ENCODE data around the gene CPXM1. TPM values are rescaled to one million over a fixed set of nuclear protein-coding genes. Genes with fewer than 3 reads are reported as not detected.
"Not testable (repeated sequence)": the region's sequence is repeated elsewhere in the genome, so short reads cannot be mapped to it uniquely, and the experiment has no call there.

The CPXM1 gene
- total RNA-seq, 1 experiment from 2014 or later = 2.7 TPM

DNA sequence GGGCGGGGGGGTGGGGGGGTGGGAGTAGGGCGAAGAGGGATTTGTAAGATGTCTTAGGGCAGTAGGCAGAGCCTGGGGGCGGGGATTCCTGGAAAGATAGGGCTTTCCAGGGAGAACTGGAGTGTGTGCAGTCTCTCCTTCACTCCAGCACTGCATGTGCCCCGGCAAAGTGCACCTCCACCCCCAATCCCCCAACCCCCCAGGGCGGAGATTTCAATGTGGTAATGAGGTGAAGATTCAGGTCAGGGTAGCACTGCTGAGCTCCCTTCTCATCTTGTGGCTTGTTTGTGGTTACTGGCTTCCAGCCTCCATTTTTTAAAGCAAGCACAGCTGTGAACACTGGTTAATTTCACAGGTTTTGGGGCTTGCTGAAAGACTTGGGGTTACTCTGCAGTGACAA lies 21.6 kb upstream of the CPXM1 start:
- DNase-seq (ENCODE audit: low read depth) = peak; percentile 68

DNA sequence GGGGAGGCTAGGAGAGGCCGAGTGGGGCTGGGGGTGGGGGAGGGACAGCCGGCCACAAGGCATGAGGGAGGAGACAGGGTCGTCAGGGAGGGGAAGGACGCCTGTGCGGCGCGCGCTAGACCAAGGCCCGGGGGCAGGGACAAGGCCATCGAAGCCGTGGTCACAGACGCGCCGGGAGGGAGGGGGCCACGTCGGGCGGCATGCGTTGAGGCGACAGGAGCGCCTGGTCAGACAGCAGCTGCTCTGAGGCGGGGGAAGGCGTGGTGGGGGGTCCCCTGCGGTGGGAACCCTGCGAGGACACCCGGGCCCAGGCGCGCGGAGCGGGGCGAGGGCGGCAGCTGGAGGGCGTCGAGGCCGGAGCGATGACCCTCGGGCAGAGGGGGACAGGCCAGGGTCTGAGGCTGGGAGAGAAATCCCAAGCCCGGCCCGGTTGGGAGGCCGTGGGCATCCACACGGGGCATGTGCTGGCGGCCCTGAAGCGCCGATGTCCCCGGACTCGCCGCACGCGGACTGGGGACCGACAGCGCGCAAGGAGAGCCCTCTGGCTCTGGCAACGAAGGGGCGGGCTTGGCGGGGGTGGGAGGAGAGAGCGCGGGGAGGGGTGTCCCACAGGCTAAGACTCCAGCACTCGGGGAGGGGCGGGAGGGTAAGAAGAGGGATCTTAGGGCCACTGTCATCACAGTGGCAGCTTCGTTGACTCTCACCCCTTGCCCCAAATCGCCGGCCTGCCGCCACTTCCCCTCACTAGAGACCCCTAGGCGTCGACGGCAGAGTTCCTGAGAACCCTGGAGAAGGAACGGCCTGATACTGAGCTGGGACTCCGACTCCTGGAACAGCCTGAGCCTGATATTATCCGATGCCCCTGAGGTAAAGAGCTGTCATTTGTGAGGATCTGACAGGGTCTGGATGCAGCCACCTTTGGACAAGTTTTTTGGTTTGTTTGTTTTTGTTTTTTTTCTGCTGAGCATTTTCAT lies 20.8 kb upstream of the CPXM1 start:
- no peak for DNase-seq (ENCODE audit: low read depth)

DNA sequence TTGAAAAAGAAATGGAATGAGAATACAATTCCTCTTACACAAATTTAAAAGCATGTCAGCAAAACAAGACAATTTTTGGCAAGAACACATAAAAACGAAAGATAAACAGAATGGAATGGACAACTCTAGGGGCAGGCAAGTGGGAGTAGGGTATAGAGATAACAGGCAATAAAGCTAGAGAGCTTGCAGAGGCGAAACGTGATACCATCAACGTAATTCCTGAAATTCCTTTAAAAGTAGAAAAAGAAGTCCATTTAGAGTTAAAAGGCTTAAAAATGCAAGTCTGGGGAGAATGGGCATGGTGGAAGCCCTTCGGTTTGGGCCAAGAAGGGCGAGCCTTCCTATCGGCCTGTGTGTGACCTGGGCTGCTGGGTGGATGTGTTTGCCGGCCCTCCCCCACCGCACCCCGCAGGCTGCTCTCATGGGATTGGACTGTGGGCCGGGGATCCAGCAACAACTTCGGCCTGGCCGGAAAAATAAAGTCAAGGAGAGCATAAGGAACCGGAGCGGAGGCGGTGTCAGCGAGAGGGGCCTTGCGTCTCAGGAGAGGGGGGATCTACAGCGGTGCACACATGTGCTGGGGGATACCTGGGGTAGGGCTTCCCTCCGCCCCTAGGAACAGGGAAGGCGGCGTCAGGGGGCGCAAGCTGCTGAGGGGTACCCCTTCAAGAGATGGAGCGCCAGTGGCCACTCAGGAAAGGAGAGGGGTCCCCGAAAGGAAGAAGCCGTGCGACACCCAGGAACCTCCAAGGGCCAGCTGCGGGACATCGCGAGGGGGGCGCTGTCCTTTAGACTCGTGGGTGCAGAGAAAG lies 19.9 kb upstream of the CPXM1 start:
- no peak for DNase-seq (ENCODE audit: low read depth)

DNA sequence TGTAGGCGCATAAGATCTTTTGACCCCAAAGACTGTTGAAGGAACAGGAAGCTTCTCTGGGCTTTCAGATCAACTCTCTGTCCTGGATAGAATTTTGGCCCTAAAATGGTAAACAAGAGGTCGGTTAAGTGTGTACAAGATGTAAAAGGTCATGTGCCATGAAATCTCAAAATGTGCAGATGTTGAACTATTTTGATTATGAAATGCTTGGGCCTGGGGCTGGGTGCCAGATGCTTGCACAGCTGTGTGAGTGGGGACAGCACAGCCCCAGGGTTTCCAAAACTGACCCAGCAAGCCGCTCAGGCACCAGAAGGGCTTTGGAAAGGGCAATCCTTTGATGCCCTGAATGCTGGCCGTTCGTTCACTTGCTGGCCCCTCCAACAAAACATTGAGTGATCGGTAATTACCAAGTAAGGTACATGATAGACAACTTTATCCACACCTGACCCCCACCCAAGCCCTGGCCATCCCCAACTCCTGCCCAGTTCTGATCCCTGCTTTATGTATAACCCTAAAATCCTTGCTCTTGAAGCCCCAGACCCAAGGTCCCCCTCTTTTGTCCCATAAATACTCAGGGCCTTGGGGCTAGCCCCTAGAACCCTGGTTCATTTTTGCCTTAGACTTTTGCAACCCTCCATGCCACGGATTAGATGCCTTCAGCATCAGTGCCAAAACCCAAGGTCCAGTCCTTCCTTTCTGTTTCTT lies 17.6 kb upstream of the CPXM1 start:
- no peak for DNase-seq (ENCODE audit: low read depth)

DNA sequence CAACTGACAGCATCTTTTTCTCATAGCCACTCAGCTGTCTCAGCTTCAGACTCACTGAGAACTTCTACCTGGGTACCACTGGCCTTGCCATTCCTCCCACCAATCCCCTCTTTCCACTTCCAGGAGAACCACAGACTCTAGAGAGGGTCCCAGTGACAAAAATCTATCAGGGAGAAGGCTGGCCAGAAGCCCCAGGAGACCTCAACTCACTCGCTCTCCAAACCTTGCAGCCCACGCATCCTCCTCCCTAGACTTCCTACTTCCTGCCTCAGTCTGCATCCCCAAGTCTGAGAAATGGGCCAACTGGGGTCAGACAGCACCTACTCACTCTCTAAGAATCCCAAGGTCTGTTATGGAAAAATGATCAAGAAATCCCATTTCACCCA lies 16.9 kb upstream of the CPXM1 start:
- no peak for DNase-seq (ENCODE audit: low read depth)

DNA sequence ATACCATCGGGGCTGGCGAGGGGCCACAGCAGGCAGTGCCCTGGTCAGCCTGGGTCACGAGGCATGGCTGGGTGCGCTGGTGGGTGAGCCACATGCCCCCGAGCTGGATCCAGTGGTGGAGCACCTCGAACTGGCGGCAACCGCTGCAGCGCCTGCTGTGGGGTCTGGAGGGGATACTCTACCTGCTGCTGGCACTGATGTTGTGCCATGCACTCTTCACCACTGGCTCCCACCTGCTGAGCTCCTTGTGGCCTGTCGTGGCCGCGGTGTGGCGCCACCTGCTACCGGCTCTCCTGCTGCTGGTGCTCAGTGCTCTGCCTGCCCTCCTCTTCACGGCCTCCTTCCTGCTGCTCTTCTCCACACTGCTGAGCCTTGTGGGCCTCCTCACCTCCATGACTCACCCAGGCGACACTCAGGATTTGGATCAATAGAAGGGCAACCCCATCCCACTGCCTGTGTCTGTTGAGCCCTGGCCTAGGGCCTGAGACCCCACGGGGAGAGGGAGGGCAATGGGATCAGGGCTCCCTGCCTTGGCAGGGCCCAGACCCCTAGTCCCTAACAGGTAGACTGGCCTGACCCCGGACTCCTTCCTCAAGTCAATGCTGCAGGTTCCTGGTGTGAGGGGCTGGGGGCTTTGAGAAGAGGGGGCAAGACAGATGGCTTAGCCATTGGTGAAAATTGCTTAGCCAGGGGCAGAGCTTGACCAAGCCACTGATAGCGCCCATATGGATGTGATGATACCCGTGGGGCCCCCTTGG lies 16.3 kb upstream of the CPXM1 start:
- peak; percentile 45 for DNase-seq (ENCODE audit: low read depth)

DNA sequence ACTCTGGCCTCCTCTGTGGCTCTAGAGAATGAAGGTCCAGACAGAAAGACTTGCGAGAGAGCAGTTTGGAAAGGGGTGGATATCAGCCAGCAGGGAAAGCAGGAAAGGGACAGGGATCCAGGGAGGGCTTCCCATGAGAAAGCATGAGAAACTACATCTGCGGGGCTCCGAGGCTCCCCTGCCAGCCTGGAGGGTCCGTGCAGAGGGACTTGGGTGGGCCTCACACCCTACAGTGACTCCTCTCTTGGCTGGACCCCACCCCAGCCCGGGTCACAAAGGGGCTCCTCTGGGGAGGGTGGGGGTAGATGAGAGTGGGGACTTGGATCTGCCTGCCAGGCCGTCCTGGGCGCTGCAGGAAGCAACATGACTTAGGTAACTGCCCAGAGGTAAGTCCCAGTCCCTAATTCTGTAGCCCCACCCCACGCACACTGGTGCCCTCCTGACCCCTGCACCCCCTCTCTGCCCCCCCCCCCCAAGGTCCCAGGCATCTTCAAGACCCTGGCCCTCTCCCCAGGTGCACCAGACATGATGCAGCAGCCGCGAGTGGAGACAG lies 15.7 kb upstream of the CPXM1 start, which contains the start of gene TMEM239:
TMEM239 (plus strand) TSS at position 335 of the 553 bp plus-strand sequence; CDS start at position 526, 191 bp downstream.
- no peak for DNase-seq (ENCODE audit: low read depth)

DNA sequence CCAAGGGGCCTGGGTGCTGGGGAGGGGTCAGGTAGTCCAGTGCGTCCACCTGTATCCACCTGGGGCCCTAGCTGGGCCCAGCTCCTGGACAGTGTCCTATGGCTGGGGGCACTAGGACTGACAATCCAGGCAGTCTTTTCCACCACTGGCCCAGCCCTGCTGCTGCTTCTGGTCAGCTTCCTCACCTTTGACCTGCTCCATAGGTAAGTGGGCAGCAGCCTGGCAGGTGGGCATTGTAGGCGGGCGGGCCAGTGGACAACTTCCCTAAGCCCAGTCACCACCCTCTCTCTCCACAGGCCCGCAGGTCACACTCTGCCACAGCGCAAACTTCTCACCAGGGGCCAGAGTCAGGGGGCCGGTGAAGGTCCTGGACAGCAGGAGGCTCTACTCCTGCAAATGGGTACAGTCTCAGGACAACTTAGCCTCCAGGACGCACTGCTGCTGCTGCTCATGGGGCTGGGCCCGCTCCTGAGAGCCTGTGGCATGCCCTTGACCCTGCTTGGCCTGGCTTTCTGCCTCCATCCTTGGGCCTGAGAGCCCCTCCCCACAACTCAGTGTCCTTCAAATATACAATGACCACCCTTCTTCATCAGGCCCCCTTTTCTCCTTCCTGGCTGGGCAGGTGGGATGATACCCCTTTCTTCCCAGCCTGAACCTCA lies 14.9 kb upstream of the CPXM1 start:
- no peak for DNase-seq (ENCODE audit: low read depth)

DNA sequence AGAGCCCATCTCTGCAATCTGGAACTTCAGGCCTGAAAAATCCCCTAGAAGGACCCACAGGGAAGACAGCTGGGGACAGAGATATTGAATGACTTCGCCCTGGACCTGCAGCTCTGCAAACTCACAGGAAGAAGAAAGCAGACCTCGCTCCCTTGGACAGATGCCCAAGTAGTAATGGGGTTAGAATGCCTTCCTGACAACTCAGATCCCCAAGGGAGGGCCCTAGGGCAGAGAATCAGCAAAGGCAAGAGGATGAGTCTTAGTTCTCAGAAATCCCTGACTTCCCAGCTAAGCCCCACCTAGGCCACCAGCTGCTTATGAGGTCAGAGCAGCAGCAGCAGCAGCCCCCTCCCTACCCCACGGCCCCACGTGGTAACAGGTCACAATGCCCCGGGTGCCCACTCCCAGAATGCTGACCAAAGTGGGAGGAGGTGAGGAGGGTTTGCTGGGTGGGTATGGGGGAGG lies 14.2 kb upstream of the CPXM1 start, which contains the start of gene C20orf141:
C20orf141 (plus strand) TSS at position 401 of the 465 bp plus-strand sequence. CDS start 198 bp downstream, outside the sequence.
- DNase-seq (ENCODE audit: low read depth) = peak; percentile 98

DNA sequence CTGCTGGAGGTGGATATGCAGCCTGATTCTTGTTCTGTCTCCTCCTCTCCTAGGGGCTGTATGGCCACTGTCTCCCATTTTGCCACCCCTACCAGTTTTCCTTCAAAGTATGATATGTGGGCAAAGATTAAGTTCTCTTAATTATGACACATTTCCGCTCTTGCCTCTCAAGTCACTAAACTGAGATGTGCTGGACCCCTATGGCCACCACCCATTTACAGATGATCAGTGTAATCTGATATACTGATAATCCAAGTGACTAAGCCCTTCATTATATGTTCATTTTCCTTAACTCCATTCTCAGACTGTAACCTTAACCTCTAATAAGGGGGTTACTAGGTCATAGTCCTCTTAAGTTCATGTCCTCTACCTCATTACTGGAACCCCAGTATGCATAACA lies 13.6 kb upstream of the CPXM1 start:
- DNase-seq (ENCODE audit: low read depth) = peak; percentile 54

DNA sequence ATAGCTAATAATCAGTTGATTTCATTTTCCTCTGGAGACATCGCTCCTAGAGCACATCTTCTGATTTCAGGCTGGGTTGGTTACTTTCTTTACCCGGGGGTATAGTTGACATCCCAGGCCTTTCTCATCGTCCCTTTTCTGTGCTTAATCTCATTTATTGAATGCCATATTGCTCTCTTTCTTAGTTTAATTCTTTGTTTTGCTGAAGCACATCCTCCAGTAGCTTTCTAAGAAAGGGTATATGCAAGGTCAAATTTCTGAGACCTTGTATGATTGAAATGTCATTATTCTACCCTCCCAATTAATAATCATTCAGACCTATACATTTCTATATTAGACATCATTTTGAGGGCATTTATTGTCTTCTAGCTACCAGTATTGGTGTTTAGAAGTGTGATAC lies 11.8 kb upstream of the CPXM1 start:
- no peak for DNase-seq (ENCODE audit: low read depth)

DNA sequence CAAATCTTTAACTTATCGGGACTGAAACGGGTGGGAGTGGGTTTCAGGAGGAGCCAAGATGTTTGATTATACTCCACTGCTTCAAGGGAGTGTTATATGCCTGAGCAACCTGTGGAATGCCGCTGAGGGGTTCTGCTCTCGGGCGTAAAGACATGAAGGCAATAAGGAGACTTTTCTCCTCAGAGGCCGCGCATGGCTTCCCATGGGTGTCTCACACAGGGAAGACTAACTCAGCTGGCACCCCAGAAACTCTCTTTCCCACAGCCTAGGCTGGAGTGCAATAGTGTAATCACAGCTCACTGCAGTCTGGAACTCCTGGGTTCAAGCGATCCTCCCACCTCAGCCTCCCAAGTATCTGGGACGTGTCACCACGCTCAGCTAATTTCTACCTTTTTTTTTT lies 9.3 kb upstream of the CPXM1 start:
- no peak for DNase-seq (ENCODE audit: low read depth)

DNA sequence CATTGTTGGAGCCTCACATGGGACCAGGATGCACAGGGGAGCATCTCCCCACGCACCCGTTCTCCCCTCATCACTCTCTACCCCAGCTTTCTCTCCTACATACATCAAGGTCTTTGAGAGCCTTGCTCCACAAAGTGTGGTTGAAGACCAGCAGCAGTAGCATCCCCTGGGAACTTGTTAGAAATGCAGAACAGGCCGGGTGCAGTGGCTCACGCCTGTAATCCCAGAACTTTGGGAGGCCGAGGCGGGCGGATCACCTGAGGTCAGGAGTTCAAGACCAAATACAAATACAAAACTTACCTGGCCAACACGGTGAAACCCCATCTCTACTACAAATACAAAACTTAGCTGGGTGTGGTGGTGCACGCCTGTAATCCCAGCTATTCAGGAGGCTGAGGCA lies 7.5 kb upstream of the CPXM1 start:
- not testable (repeated sequence) for DNase-seq (ENCODE audit: low read depth)

DNA sequence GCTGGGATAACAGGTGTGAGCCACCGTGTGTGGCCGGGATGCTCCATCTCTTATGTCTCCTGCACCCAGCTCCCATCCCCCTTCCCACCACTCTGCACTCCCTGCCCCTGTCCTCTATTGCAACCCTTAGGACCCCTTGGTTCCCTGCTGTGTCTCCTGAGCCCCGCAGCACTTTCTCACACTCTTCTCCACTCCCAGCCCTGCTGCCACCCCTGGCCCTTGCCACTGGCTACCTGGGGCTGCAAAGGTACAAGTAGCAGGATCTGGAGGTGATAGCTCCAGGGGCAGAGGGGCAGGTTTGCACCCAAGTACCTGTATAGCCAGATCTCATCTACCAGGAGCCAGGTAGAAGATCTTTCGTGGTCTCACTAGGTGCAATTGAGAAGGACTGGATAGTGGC lies 6.6 kb upstream of the CPXM1 start:
- no peak for DNase-seq (ENCODE audit: low read depth)

DNA sequence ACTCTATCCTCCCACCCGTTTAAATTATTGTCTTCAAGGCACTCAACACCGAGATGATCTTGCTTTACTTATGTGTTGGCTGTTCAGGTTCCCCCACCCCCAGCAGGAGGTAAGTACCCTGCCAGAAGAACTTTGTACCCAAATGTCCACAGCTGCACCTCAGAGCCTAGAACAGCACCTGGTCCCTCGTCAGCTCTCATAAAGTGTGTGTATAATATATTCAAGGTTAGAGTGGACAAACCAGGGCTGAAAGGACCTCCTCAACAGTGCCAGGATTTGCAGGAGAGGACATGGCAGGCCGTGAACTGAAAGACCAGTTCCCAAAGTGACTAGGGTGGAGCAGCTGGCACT lies 5.9 kb upstream of the CPXM1 start:
- DNase-seq (ENCODE audit: low read depth) = no peak

DNA sequence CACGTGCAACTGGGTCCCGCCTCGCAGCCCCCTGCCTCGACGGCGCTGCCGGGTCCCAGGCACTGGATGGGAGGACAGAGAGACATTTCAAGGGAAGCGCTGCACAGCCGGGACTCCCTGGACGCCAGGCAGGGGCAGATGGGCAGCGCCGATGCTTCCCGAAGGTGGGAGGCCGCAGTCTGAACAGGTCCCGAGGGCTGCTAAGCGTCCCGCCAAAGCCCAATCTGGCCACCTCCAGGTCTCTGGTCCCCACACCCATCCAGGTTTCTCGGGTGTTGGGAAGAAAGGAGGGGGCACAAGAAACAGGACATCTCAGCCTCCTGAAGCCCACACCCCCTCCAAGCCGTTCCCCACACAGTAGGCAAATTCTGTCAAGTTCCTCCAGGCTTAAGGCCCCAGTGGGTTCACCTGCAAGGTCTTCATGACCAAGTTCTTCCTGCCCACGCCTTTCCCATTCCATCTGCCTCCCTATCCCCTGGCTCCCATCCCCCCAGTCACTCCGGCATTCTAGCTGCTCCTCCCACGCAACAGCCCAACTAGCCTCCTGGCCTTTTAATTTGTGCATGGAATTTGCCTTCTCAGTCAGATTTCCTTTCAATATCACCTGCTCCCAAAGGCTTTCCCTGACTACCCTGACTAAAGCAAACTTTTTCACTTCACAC lies 5.4 kb upstream of the CPXM1 start:
- DNase-seq (ENCODE audit: low read depth) = peak; percentile 36

DNA sequence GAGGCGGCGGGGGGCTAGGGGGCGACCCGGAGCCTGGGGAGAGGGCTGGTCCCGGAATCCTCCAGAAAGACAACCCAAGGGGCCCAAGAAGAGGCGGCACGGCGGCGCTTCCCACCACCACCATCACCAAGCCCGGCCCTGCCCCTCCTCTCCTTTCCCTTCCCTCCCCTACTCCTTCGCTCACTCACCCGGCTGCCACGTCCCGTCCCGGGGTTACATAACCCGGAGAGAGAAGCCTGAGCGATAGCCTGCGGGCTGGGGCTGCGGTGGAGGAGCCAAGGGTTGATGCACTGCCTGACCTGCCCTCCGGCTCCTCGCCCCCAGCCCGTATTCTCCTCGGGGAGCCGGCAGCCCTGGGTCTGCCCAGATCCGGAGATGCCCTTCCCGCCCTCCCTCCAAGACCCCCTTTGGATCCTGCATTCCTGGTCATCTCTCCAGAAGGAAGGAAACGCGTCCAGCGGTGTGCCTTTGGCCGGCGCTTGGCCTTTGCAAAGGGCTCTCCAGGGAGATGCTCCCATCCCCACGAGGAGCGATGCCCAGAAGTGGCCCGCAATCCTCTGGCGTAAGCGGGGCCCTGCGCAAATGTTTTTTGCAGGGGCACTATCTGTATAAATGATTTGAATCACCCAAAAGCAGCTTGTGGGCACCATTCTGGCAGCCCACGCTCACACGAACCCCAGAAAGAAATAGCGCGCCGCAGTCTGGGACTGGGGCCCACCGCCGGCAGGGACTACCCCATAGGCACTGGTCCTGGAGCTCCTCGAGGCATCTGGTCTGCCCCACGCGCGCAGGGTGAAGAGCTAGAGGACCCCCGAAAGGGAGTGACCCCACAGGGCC lies 4.6 kb upstream of the CPXM1 start:
- no peak for DNase-seq (ENCODE audit: low read depth)

DNA sequence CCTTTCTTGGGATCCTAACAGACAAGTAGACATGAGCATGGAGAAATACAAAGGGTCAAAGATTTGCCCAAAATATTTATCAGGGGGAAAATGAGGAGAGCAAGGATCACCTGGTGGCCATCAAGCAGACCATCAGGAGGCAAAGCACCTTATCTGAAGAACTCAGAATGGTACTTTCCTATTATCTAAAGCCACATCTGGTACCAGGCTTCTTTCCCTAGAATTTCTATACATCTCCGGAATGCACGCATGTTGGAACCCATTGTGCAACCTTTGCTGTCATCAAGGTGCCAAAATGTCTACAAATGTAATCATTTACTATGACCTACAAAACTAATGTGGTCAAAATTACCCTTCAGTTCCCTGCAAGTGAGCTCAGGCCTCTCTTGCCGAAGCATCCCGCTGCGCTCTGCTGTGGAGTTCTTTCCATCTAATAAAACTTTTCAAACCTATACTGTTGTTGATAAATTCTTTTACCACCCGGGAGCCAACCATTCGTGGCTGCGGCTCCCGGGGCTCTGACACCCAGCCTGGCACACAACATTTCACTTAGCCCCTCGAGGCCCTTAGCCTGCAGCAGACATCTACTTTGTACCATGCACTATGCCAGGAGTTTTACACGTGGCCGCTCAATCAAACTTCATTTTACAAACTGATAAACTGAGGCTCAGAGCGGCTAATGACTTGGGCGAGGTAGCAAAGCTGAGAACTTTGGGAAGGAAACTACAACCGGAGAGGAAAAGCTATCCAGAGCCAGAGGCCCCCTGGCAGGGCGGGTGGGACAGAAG lies 3.8 kb upstream of the CPXM1 start:
- no peak for DNase-seq (ENCODE audit: low read depth)

Data from Daoy (cell line).